Peyer's patch (tissue), 4 donors: ENCODE measurements around the gene CCDC57.

Source experiments
- CTCF ChIP-seq, 6 experiments: fragments of 450-650 bp in 4 of 6; fragments of 200-600 bp in 2 of 6; sonication (generic) in 1 of 6; IDR thresholded peaks; one replicate each; pipeline ENCODE4 v1.5.1; 2017 to 2019; ENCODE audit warnings: antibody characterized with exemption in 6 of 6, mild to moderate bottlenecking in 3 of 6, moderate library complexity in 1 of 6
- POLR2A ChIP-seq, 2 donors: fragments of 450-650 bp; IDR thresholded peaks; one replicate each; pipeline ENCODE4 v1.5.1; 2017; ENCODE audit warnings: antibody characterized with exemption in 2 of 2, mild to moderate bottlenecking in 2 of 2, moderate library complexity in 2 of 2

GRCh38 chr17:82241926-82242697 lies 29.5 kb upstream of the CCDC57 start:
- TF ChIP-seq CTCF (IDR thresholded peaks at IDR 0.05) = no peak
- TF ChIP-seq POLR2A (IDR thresholded peaks at IDR 0.05) = no peak
